Right lobe of liver (tissue), 6 donors: ENCODE data around the gene MICOS13. TPM values are rescaled to one million over a fixed set of nuclear protein-coding genes. Genes with fewer than 3 reads are reported as not detected.

Source experiments
- ATAC-seq, 4 donors: fragments of 200-7000 bp; cut with Tn5 transposase; one replicate each; pipeline ENCODE4 v1.9.1; 2020; ENCODE audit warnings: mild to moderate bottlenecking in 4 of 4, moderate library complexity in 4 of 4
- DNase-seq, 3 donors: peaks; one replicate each; pipeline ENCODE4 v3.0.0-alpha.2; 2020
- H3K27ac ChIP-seq, 3 donors: fragments of 200-600 bp; one replicate each; pipeline ENCODE4 v1.8.0; 2022
- H3K27me3 ChIP-seq, 2 donors: fragments of 200-600 bp; one replicate each; pipeline ENCODE4 v1.8.0; 2022
- H3K36me3 ChIP-seq, 4 donors: fragments of 200-600 bp; sonication (generic) in 1 of 4; one replicate each; pipeline versions ENCODE4 v1.5.1 to v1.8.0; 2017 to 2022; ENCODE audit warnings: control low read depth in 1 of 4
- H3K4me1 ChIP-seq, 4 donors: fragments of 200-600 bp; sonication (generic) in 1 of 4; one replicate each; pipeline versions ENCODE4 v1.5.1 to v1.8.0; 2017 to 2022; ENCODE audit warnings: control low read depth in 1 of 4
- H3K4me3 ChIP-seq, 3 donors: fragments of 200-600 bp; one replicate each; pipeline ENCODE4 v1.8.0; 2022
- H3K9me3 ChIP-seq, 4 donors: fragments of 200-600 bp; sonication (generic) in 1 of 4; one replicate each; pipeline versions ENCODE4 v1.5.1 to v1.8.0; 2017 to 2022; ENCODE audit warnings: control low read depth in 1 of 4
- CTCF ChIP-seq, 4 donors: fragments of 200-600 bp in 3 of 4; fragments of 450-650 bp in 1 of 4; IDR thresholded peaks; one replicate each; pipeline versions ENCODE4 v1.5.1 to v1.8.0; 2016 to 2022; ENCODE audit warnings: antibody characterized with exemption in 4 of 4, mild to moderate bottlenecking in 2 of 4
- POLR2A ChIP-seq: fragments of 450-650 bp; IDR thresholded peaks from one replicate; pipeline ENCODE4 v1.6.1; 2017; ENCODE audit warnings: antibody characterized with exemption, mild to moderate bottlenecking
- WGBS: methylation state at CpG from one replicate; pipeline ENCODE4 v1.1.6; 2018; ENCODE audit warnings: low coverage, low lambda C conversion rate; ENCODE audit not compliant: insufficient coverage; ENCODE audit errors: missing lambda C conversion rate; 5-methylcytosine and 5-hydroxymethylcytosine counted together
- intact Hi-C, 2 donors: fragments of 100-400 bp; cut with DNase I; formaldehyde crosslinking; loops; one replicate each; pipeline versions ENCODE4 v1.11.2 to v1.14.1; 2022
- long read RNA-seq: library from polyadenylated mRNA; unstranded; transcript quantifications from one replicate; pipeline ENCODE4 v2.0.0, GENCODE V29; 2019
- total RNA-seq, 6 experiments: library from RNA; depleted of rRNA in 2 of 6; stranded (reverse); fragments of >200 nt in 2 of 6; fragmentation: NEBNext Ultra II Directional in 3 of 6; extraction: Animal tissue kit (Norgen Biotek cat#: 25700) in 3 of 6; gene quantifications; one replicate each; pipeline versions ENCODE4 v1.1.0 to v1.2.4, GENCODE V29; 2016 to 2023
- donor health status: DM: no; HTN: yes; CAD: no.
- donor health status: DM: no; HTN: no; CAD: no.
- donor health status: DM: no; HTN: no; CAD: no.
- donor health status: DM: no; HTN: yes; CAD: no.
- donor health status: DM: no; HTN: yes; CAD: no.

The MICOS13 gene
- total RNA-seq = 10 to 100 TPM; 24.2 to 54.3 (median 33.7) TPM
- long read RNA-seq, transcript C19orf70-201 (4 exons, 896 nt) = major isoform, 38 of 44 reads
- long read RNA-seq, partial matches to known transcripts = 4 of 44 reads
- long read RNA-seq, other reads (novel, unspliced or antisense) = 2 of 44 reads

- H3K27me3 ChIP-seq = no peaks in the 10 kb centered on the region
- H3K27ac ChIP-seq = peak within 1 kb of the TSS; percentile 82 to 83 (median 82)
- no peak for TF ChIP-seq CTCF (IDR thresholded peaks at IDR 0.05)
- no peak for TF ChIP-seq POLR2A
- no peaks in the 10 kb centered on the region for H3K9me3 ChIP-seq
- H3K36me3 ChIP-seq = no peaks in the 10 kb centered on the region
- peaks cover 0 to 6% (median 0%) of the 10 kb centered on the region in 4 donors for H3K4me1 ChIP-seq
- H3K4me3 ChIP-seq = peak within 1 kb of the TSS; percentile 62 to 97 (median 95)
- DNase-seq (peak; percentile 98 to 99 (median 99)), ATAC-seq (peak; percentile 90 to 95 (median 92))
- 0% methylated on average over 17 of the region's 94 CpGs for WGBS
- intact Hi-C loops = no loop called here
These were observed at the start of gene MICOS13, which contains the start of gene HSD11B1L for GRCh38 chr19:5680437-5681368. Gene MICOS13, minus strand, starts transcription at chr19:5680516. Its CDS starts 30 bp downstream, at chr19:5680486. Gene HSD11B1L, plus strand, starts transcription at chr19:5681027. Its CDS starts 3,806 bp downstream, at chr19:5684833.

GRCh38 chr19:5727453-5728050 lies 47.2 kb upstream of the MICOS13 start:
- ATAC-seq (no peak), DNase-seq (no peak)
- H3K27ac ChIP-seq = no peak overlapping the region
- H3K4me1 ChIP-seq = no peaks in the 10 kb centered on the region
- WGBS = 88% methylated on average over 4 of the region's 4 CpGs
- H3K27me3 ChIP-seq = no peaks in the 10 kb centered on the region
- no peaks in the 10 kb centered on the region for H3K36me3 ChIP-seq
- intact Hi-C loops = no loop called here
- no peak overlapping the region for H3K4me3 ChIP-seq
- no peaks in the 10 kb centered on the region for H3K9me3 ChIP-seq
- TF ChIP-seq POLR2A (no peak), CTCF (IDR thresholded peaks at IDR 0.05) (no peak)

- Histone ChIP-seq H3K4me3 (peak within 1 kb of the TSS; percentile 83 to 100 (median 85)), H3K9me3 (no peaks in the 10 kb centered on the region), H3K27ac (peak within 1 kb of the TSS; percentile 82 to 90 (median 89)), H3K36me3 (no peaks in the 10 kb centered on the region), H3K27me3 (no peaks in the 10 kb centered on the region), H3K4me1 (peaks cover 2 to 14% (median 9%) of the 10 kb centered on the region in 4 donors)
- ATAC-seq (peak; percentile 94 to 97 (median 96)), DNase-seq (peak; percentile 98 to 99 (median 99))
- 0% methylated on average over 12 of the region's 90 CpGs for WGBS
- TF ChIP-seq CTCF (IDR thresholded peaks at IDR 0.05) (peak; percentile 86 to 90 (median 88)), POLR2A (peak; percentile 77)
- intact Hi-C loops = no loop called here
These were observed 39.9 kb upstream of the MICOS13 start, which contains the start of the genes CATSPERD and LONP1 for GRCh38 chr19:5719961-5720790. Gene CATSPERD, plus strand, starts transcription at chr19:5720637. Its CDS starts 101 bp downstream, at chr19:5720738. Gene LONP1, minus strand, starts transcription at chr19:5720146. Its CDS starts 14 bp downstream, at chr19:5720132.
